WTC11 (cell line): ENCODE results near the gene WNT8B. TPM values are rescaled to one million over a fixed set of nuclear protein-coding genes. Genes with fewer than 3 reads are reported as not detected.

Experiments
- ATAC-seq: fragments of 200-7000 bp; cut with Tn5 transposase; 2 replicates; pipeline ENCODE4 v1.10.0; 2021; ENCODE audit warnings: mild to moderate bottlenecking, moderate library complexity
- CTCF ChIA-PET: fragments of 300-600 bp; sonication (Branson Sonifier 250); formaldehyde crosslinking; loops from one replicate; lab custom pipeline; 2021; ENCODE audit warnings: antibody characterized with exemption; lab: Charles Lee
- POLR2A ChIA-PET: fragments of 350-600 bp; sonication (Branson Sonifier 250); formaldehyde crosslinking; loops from one replicate; lab custom pipeline; 2021; ENCODE audit warnings: antibody characterized with exemption; lab: Charles Lee
- DNase-seq: peaks from one replicate; pipeline ENCODE4 v3.0.0; 2021; ENCODE audit warnings: low spot score
- H3K27ac Mint-ChIP-seq: 2 replicates; pipeline ENCODE4 v1.8.0; 2021; ENCODE audit warnings: mixed read lengths
- H3K27me3 Mint-ChIP-seq: 2 replicates; pipeline ENCODE4 v1.8.0; 2021; ENCODE audit warnings: low read depth, mild to moderate bottlenecking, moderate library complexity, mixed read lengths
- H3K36me3 Mint-ChIP-seq: 2 replicates; pipeline ENCODE4 v1.8.0; 2021; ENCODE audit warnings: mixed read lengths
- H3K4me1 Mint-ChIP-seq: 2 replicates; pipeline ENCODE4 v1.8.0; 2022; ENCODE audit warnings: mixed read lengths
- H3K4me3 Mint-ChIP-seq: 2 replicates; pipeline ENCODE4 v1.8.0; 2021; ENCODE audit warnings: mild to moderate bottlenecking, moderate library complexity, mixed read lengths
- H3K9me3 Mint-ChIP-seq: 2 replicates; pipeline ENCODE4 v1.8.0; 2021; ENCODE audit warnings: mixed read lengths
- ATF3 ChIP-seq: sonication (generic); formaldehyde crosslinking; conservative IDR thresholded peaks from 2 replicates; pipeline ENCODE4 v1.8.1; 2022; ENCODE audit warnings: mild to moderate bottlenecking, missing genetic modification reagents
- FOXK1 ChIP-seq: sonication (generic); formaldehyde crosslinking; IDR thresholded peaks from 2 replicates; pipeline ENCODE4 v1.8.0; 2022; ENCODE audit warnings: mild to moderate bottlenecking, moderate library complexity, missing genetic modification reagents
- JUN ChIP-seq: sonication (generic); formaldehyde crosslinking; IDR thresholded peaks from 2 replicates; pipeline ENCODE4 v1.8.0; 2023; ENCODE audit warnings: mild to moderate bottlenecking, missing genetic modification reagents
- NR1H2 ChIP-seq: sonication (generic); formaldehyde crosslinking; IDR thresholded peaks from 2 replicates; pipeline ENCODE4 v1.9.0; 2021; ENCODE audit warnings: mild to moderate bottlenecking, moderate library complexity, missing genetic modification reagents
- NR3C1 ChIP-seq: sonication (generic); formaldehyde crosslinking; conservative IDR thresholded peaks from 2 replicates; pipeline ENCODE4 v1.8.1; 2023; ENCODE audit warnings: low read depth, mild to moderate bottlenecking, missing genetic modification reagents
- OVOL2 ChIP-seq: fragments of 250-450 bp; sonication (Bioruptor Pico); IDR thresholded peaks from 2 replicates; pipeline ENCODE4 v1.9.0; 2021; ENCODE audit warnings: mild to moderate bottlenecking, borderline replicate concordance
- PREB ChIP-seq: sonication (generic); formaldehyde crosslinking; IDR thresholded peaks from 2 replicates; pipeline ENCODE4 v1.8.1; 2022; ENCODE audit warnings: mild to moderate bottlenecking, missing genetic modification reagents, moderate library complexity, borderline replicate concordance
- RELA ChIP-seq: sonication (generic); formaldehyde crosslinking; IDR thresholded peaks from 2 replicates; pipeline ENCODE4 v1.8.1; 2022; ENCODE audit warnings: missing genetic modification reagents, mild to moderate bottlenecking, borderline replicate concordance
- ZNF219 ChIP-seq: sonication (generic); formaldehyde crosslinking; IDR thresholded peaks from 2 replicates; pipeline ENCODE4 v1.8.0; 2023; ENCODE audit warnings: missing genetic modification reagents, mild to moderate bottlenecking, borderline replicate concordance
- ZNF423 ChIP-seq: fragments of 250-450 bp; sonication (Bioruptor Pico); IDR thresholded peaks from 2 replicates; pipeline ENCODE4 v2.1.2; 2022; ENCODE audit warnings: mild to moderate bottlenecking, moderate library complexity
- ZNF512 ChIP-seq: sonication (generic); formaldehyde crosslinking; IDR thresholded peaks from 2 replicates; pipeline ENCODE4 v1.8.1; 2022; ENCODE audit warnings: missing genetic modification reagents, borderline replicate concordance
- ZNF532 ChIP-seq: fragments of 250-450 bp; sonication (Bioruptor Pico); IDR thresholded peaks from 2 replicates; pipeline ENCODE4 v1.9.0; 2021; ENCODE audit warnings: mild to moderate bottlenecking, borderline replicate concordance
- total RNA-seq: library from RNA; stranded (reverse); gene quantifications from 3 replicates; pipeline ENCODE4 v1.2.3, GENCODE V29; 2021
- TF ChIP-seq, protein P1 (sequence below): fragments of 250-450 bp; sonication (Bioruptor Pico); IDR thresholded peaks from 2 replicates; pipeline ENCODE4 v1.9.0; 2021; ENCODE audit warnings: mild to moderate bottlenecking
- TF ChIP-seq, protein P2 (sequence below): sonication (generic); formaldehyde crosslinking; IDR thresholded peaks from 2 replicates; pipeline ENCODE4 v1.8.1; 2023; ENCODE audit warnings: mild to moderate bottlenecking, missing genetic modification reagents
- TF ChIP-seq, protein P3 (sequence below): sonication (generic); formaldehyde crosslinking; IDR thresholded peaks from 2 replicates; pipeline ENCODE4 v1.8.0; 2022; ENCODE audit warnings: mild to moderate bottlenecking, missing genetic modification reagents

WNT8B gene
- total RNA-seq, 1 experiment from 2014 or later: 0.68 TPM

- TF ChIP-seq ZNF532 (CRISPR knock-in tag) (no peak), OVOL2 (CRISPR knock-in tag) (no peak), NR1H2 (CRISPR knock-in tag) (no peak)
- TF ChIP-seq, protein P1, sequence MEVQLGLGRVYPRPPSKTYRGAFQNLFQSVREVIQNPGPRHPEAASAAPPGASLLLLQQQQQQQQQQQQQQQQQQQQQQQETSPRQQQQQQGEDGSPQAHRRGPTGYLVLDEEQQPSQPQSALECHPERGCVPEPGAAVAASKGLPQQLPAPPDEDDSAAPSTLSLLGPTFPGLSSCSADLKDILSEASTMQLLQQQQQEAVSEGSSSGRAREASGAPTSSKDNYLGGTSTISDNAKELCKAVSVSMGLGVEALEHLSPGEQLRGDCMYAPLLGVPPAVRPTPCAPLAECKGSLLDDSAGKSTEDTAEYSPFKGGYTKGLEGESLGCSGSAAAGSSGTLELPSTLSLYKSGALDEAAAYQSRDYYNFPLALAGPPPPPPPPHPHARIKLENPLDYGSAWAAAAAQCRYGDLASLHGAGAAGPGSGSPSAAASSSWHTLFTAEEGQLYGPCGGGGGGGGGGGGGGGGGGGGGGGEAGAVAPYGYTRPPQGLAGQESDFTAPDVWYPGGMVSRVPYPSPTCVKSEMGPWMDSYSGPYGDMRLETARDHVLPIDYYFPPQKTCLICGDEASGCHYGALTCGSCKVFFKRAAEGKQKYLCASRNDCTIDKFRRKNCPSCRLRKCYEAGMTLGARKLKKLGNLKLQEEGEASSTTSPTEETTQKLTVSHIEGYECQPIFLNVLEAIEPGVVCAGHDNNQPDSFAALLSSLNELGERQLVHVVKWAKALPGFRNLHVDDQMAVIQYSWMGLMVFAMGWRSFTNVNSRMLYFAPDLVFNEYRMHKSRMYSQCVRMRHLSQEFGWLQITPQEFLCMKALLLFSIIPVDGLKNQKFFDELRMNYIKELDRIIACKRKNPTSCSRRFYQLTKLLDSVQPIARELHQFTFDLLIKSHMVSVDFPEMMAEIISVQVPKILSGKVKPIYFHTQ (CRISPR knock-in tag): no peak
Measured at GRCh38 chr10:100438674-100439315, 24.0 kb upstream of the WNT8B start (continued).

DNA sequence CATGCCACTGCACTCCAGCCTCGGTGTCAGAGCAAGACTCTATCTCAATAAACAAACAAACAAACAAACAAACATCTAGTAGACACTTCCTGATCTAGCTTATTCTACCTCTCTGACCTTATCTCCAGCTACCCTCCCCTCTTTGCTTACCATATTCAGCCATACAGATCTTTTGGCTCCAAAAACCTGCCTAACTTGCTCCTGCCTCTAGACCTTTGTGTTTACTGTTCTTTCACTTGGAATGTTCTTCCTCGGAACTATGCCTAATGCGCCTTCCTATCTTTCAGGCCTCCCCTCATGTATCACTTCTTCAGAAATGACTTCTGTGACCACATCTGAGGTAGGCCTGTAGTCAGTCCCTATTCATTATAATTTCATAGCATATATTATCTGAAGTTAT lies 20.3 kb upstream of the WNT8B start:
- CTCF ChIA-PET: interaction anchor here (0.5 to 1.4 kb wide), 2 partner anchors 13 to 67 kb away, joined by 3 read pairs; no protein-coding TSS in a partner anchor
- no peaks in the 10 kb centered on the region; the same call in 1 of the 2 replicates for H3K36me3 Mint-ChIP-seq
- ATAC-seq (no peak), DNase-seq (no peak)
- no peak overlapping the region for H3K4me3 Mint-ChIP-seq
- TF ChIP-seq OVOL2 (CRISPR knock-in tag): no peak
- TF ChIP-seq NR3C1: no peak
- TF ChIP-seq PREB: no peak
- TF ChIP-seq, protein P2, sequence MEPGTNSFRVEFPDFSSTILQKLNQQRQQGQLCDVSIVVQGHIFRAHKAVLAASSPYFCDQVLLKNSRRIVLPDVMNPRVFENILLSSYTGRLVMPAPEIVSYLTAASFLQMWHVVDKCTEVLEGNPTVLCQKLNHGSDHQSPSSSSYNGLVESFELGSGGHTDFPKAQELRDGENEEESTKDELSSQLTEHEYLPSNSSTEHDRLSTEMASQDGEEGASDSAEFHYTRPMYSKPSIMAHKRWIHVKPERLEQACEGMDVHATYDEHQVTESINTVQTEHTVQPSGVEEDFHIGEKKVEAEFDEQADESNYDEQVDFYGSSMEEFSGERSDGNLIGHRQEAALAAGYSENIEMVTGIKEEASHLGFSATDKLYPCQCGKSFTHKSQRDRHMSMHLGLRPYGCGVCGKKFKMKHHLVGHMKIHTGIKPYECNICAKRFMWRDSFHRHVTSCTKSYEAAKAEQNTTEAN (CRISPR knock-in tag): no peak
- TF ChIP-seq ATF3 (CRISPR knock-in tag): no peak
- TF ChIP-seq JUN: no peak
- no peak for TF ChIP-seq ZNF219 (CRISPR knock-in tag)
- no peak for TF ChIP-seq RELA (CRISPR knock-in tag)
- no peak for TF ChIP-seq ZNF512 (CRISPR knock-in tag)
- TF ChIP-seq FOXK1: no peak
- TF ChIP-seq, protein P3, sequence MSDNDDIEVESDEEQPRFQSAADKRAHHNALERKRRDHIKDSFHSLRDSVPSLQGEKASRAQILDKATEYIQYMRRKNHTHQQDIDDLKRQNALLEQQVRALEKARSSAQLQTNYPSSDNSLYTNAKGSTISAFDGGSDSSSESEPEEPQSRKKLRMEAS: no peak
- no peak for TF ChIP-seq ZNF423 (CRISPR knock-in tag)
- no peaks in the 10 kb centered on the region for H3K4me1 Mint-ChIP-seq
- H3K9me3 Mint-ChIP-seq: peaks cover 8% of the 10 kb centered on the region
- POLR2A ChIA-PET: interaction anchor here (0.7 kb wide), 1 partner anchor 68 kb away, joined by 3 read pairs; no protein-coding TSS in a partner anchor
- no peak overlapping the region; the same call in 1 of the 2 replicates for H3K27ac Mint-ChIP-seq
- peaks cover 36% of the 10 kb centered on the region for H3K27me3 Mint-ChIP-seq
